ENCODE results near the gene POM121L12. TPM values are rescaled to one million over a fixed set of nuclear protein-coding genes. Genes with fewer than 3 reads are reported as not detected.

POM121L12 gene
- total RNA-seq (2014; rRNA removed; shearing (Covaris generic); ENCODE audit: low replicate concordance): not detected in 2 replicates

DNA sequence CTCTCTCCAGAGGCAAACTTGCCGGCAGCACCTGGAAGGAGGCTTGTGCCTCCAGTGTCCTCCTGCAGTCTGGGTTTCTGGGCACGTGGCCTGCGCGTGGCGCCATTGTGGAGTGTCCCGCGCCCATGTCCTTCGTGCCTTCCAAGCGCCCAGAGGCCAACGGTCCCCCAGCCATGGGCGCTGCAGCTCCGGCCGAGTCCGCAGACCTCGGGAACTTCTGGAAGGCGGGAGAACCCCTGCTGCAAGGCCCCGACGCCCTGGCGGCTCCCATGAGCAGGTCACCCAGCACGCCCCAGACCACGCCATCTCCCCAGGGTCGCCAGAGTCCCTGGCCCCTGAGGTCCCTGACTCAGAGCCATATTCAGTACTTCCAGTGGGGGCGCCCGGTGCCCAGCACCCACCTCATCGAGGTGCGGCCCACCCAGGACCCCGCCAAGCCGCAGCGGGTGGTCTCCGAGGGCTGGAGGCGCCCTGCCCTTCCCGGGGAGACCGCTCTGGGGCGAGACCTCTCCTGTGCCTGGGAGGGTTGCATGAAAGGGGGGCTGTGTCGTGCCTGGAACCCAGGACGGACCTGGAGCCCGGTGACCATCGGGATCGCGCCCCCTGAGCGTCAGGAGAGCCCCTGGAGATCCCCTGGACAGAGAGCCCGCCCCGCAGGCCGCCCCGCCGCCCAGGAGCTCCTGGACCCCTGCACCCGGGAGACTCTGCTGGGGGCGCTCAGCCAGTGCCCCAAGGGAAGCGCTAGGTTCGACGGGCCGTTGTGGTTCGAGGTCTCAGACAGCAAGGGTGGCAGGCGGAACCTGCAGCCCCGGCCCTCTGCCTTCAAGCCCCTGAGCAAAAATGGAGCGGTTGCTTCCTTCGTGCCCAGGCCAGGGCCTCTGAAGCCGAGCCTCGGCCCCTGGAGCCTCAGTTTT is at the start of gene POM121L12:
POM121L12 (plus strand) TSS at position 135 of the 914 bp plus-strand sequence; CDS start at position 174, 39 bp downstream.
- in situ Hi-C loops (cut with HindIII; ENCODE audit: low pct_unique_long_range_greater_than_20kb, low sequenced_read_pairs): no loop called here

DNA sequence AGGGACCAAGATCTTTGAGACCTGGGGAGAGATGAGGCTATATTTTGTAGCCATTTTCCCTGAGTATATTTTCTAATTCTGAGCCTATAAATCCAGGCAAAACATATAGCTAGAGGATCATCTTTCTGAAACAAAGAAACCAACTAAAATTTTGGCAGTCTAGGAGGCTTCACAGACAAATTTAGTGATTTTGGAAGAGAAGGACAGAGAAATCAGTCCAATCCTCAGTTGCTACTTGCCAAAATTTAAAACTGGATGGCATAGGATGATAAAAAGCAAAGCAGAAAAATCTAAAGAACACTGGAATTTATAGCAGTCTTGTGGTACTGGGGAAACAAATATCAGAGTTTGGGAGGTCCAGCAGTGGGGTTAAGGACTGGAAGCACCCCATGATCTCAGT is 43.4 kb upstream of the POM121L12 start:
- in situ Hi-C loops (cut with HindIII; ENCODE audit: low pct_unique_long_range_greater_than_20kb, low sequenced_read_pairs): no loop called here

More for the DNA sequence above, at the start of gene POM121L12:
- DNase-seq (ENCODE audit: low read depth): no peak

DNA sequence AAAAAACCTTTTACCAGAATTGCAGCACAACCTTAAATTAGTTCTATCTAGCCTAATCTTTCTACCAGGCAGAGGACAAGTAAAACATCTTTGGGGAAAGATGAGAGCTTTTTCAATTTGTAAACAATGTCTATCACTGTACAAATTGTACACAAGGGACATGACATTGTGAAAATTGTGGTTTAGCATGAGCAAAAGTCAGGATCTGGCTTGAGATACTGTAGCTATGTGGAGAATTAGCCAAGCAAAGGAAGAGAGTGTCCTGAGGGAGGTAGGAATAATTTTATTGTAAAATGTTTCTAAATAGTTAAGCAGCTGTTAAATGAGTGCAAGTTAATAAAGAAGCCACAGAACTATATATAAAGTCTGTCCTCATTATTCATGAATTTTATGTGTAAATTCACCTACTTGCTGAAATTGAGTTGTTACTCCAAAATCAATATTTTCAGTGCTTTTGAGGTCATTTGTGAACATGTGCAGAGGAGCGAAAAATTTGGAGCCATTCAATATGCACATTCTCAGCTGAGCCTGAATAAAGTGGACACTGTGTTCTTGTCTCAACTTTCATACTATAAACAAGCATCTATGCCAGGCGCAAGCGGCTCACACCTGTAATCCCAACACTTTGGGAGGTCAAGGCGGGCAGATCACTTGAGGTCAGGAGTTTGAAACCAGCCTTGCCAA is 42.8 kb upstream of the POM121L12 start:
- DNase-seq (ENCODE audit: low read depth): no peak
- in situ Hi-C loops (cut with HindIII; ENCODE audit: low pct_unique_long_range_greater_than_20kb, low sequenced_read_pairs): no loop called here

More for the DNA sequence above, 43.4 kb upstream of the POM121L12 start:
- DNase-seq (ENCODE audit: low read depth): no peak

DNA sequence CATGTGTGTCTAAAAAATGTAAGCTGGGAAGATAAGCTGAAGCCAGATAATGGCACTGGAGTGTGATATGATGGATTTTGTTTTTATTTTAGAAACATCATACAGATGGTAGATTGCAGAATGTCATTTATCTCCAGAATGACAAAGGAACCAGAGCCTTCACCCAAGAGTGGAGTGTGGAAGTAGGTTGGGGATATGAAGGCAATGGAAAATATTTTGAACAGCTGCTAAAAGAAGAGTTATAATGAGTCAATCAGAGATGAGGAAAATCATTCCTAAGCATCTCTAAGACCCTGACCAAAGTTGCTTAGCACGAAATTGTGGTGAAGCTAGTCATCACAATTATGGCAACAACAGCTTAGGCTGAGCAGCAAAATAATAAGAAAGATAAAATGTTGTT is 39.8 kb upstream of the POM121L12 start:
- DNase-seq (ENCODE audit: low read depth): no peak
- in situ Hi-C loops (cut with HindIII; ENCODE audit: low pct_unique_long_range_greater_than_20kb, low sequenced_read_pairs): no loop called here

DNA sequence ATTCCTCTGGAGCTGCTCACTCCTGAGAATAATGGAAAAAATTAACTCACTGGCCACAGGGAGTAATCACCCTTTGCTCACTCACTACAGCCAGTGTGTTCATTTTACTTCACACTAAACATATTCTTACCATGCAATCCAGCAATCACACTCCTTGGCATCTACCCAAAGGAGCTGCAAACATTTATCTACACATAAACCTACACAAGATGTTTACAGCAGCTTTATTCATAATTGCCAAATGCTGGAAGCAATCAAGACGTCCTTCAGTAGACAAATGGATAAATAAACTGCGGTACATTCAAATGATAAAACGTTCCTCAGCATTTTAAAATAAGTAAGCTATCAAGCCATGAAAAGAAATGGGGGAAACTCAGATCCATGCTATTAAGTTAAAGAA is 34.2 kb upstream of the POM121L12 start:
- no peak for DNase-seq (ENCODE audit: low read depth)
- in situ Hi-C loops (cut with HindIII; ENCODE audit: low pct_unique_long_range_greater_than_20kb, low sequenced_read_pairs): no loop called here

DNA sequence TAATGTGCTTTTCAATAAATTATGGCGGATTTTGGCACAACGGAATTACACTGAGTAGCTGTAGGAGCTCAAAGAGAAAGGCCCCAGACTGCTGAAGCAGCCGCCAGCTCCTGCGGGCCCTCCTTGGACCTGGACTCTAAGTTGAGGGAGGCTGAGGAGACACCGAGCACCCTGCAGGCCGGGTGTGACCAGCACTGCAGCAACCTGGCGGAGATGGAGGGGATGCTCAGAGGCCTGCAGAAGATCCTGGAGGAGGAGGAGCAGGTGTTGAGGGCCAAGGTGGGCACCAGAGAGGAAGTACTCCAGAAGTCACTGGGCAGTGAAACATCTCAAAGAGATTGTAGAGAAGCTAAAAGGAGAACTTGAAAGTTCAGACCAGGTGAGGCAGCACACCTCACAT is 33.0 kb upstream of the POM121L12 start:
- in situ Hi-C loops (cut with HindIII; ENCODE audit: low pct_unique_long_range_greater_than_20kb, low sequenced_read_pairs): no loop called here
- no peak for DNase-seq (ENCODE audit: low read depth)

DNA sequence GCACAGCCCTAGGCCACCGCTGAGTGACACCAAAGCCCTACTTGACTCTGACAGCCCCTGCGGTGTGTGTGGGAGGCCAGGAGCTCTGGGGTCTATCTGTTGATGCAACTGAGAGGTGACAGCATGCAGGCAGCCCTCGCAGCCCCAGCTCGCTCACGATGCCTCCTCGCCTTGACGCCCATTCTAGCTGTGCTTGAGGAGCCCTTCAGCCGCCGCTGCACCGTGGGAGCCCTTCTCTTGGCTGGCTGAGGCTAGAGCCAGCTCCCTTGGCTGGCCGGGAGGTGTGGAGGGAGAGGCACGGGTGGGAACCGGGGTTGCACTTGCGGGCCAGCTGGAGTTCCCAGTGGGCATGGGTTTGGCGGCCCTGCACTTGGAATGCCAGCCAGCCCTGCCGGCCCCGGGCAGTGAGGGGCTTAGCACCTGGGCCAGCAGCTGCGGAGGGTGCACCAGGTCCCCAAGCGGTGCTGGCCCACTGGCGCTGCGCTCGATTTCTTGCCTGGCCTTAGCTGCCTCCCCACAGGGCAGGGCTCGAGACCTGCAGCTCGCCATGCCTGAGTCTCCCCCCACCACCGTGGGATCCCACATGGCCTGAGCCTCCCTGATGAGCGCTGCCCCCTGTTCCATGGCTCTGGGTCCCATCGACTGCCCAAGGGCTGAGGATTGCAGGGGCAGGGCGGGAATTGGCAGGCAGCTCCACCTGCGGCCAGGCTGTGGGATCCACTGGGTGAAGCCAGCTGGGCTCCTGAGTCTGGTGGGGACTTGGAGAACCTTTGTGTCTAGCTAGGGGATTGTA is 31.6 kb upstream of the POM121L12 start:
- DNase-seq (ENCODE audit: low read depth): no peak
- in situ Hi-C loops (cut with HindIII; ENCODE audit: low pct_unique_long_range_greater_than_20kb, low sequenced_read_pairs): no loop called here

DNA sequence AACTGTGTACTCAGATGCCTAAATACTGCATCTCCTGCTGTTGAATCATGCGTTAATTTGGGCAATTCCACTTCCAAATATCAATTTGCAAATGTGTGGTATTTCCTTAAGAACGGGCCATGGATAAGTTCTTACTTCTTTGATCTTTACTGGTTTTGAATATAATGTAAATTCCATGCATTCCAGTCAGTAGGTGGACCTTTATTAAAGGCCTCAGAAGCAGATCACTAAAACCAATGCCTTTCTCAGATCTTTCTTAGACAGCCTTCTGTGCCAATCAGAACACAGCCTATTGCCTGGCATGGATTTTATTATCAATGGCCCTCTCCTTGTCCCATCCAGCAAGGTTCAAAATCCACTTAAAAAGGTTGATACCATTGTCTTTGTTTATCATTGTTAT is 21.5 kb upstream of the POM121L12 start:
- DNase-seq (ENCODE audit: low read depth): no peak
- in situ Hi-C loops (cut with HindIII; ENCODE audit: low pct_unique_long_range_greater_than_20kb, low sequenced_read_pairs): no loop called here

DNA sequence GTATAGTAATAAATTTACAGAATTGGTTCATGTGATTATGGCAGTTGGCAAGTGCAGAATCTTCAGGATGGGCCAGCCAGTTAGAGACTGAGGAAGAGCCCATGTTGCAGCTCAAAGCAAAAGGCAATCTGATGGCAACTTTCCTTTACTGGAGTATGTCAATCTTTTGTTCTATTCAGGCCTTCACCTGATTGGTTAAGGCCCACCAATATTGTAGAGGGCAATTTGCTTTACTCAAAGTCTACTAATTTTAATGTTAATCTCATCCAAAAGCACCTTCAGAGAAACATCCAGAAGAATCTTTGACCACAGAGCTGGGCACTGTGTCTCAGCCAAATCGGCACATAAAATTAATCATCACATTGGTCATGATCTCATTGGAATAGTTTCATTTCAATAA is 20.0 kb upstream of the POM121L12 start:
- in situ Hi-C loops (cut with HindIII; ENCODE audit: low pct_unique_long_range_greater_than_20kb, low sequenced_read_pairs): no loop called here
- DNase-seq (ENCODE audit: low read depth): no peak

DNA sequence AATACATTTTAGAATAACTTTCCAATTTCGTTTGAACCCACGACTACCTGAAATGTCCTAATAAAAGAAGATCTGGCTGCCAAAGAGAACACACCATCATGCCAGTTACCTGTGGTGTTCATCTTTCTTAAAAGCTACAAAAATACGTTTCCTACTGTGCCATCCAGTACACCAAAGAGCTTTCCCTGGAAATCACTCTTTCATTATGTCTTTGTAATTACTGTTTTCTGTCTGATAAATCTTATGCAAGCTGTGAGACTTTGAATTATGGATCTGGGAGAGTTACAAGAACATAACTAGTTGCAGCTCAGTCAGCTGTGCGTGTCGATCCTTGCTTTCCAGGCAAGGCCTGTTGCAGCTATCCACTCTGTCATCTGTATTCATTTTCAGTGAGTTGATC is 12.5 kb upstream of the POM121L12 start:
- in situ Hi-C loops (cut with HindIII; ENCODE audit: low pct_unique_long_range_greater_than_20kb, low sequenced_read_pairs): no loop called here
- no peak for DNase-seq (ENCODE audit: low read depth)

DNA sequence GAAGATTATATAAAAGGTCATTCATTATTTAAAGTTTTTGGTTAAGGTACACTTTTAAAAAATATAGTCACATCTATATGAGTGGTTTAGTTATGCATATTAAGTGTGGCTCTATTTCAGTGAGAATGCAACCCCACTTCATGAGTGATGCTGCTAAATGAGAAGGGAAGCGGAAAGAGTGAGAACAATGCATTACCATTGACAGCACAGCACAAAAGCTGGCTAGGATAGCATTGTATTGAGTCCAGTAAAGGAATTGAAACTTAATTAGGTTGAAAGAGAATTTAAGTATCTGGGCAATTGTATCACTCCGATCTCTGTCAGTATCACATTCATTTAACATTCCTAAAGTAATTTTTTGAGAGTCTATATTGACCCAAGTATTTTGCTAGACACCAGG is 13.2 kb downstream of the POM121L12 start:
- in situ Hi-C loops (cut with HindIII; ENCODE audit: low pct_unique_long_range_greater_than_20kb, low sequenced_read_pairs): no loop called here
- DNase-seq (ENCODE audit: low read depth): no peak

DNA sequence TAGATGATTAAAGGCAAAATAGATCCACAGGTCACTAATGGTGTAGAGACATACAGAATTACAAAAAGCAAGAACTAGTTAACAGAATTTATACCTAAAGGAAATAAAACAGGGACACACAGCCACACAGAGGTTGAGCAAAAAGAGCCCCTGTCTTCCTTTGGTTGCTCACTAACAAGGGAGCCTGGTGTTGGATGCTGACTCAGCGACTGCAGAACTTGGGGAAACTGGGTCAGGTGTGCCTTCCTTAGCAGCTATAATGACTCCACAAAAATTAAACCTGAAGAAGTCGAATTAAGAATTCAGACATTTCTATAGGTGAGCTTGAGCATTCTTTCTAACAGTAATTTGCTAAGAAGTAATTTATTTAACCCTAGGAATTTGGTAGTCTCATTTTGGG is 15.0 kb downstream of the POM121L12 start:
- DNase-seq (ENCODE audit: low read depth): no peak
- in situ Hi-C loops (cut with HindIII; ENCODE audit: low pct_unique_long_range_greater_than_20kb, low sequenced_read_pairs): no loop called here

DNA sequence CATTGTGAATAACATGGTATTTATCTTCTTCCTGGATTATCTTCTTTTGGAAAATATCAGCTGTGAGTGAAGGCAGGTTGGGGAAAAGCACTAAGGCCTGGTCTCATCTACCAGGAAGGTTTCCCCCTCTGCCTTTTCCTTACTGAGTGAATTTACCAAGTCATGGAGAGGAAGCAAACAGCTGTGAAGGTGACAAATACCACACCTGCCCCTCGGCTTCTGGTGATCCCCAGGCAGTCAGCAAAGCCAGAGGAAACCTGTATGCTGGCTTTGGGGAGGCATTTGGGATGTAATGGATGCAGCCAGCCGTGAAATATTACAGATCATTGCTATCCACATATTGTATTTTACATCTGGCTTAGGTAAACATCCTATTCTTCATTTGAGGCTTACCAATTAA is 24.2 kb downstream of the POM121L12 start:
- DNase-seq (ENCODE audit: low read depth): no peak
- in situ Hi-C loops (cut with HindIII; ENCODE audit: low pct_unique_long_range_greater_than_20kb, low sequenced_read_pairs): no loop called here

DNA sequence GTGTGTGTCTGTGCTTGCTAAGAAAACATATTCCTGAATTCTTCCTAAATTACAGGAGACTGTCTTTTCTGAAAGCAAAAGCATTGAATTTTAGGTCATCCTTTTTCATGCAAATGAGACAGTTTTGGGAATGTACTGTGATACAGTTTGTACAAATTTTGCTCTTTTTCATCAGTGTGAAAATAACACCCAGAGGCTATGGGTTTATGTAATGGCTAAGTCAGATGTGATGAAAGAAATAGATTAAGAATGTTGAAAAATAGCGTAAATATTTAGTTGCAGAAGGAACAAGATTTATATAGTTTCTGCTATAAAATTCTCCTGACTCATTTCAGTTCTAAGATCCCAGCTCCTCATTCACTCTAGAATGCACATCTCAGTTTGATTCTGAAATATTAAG is 24.6 kb downstream of the POM121L12 start:
- in situ Hi-C loops (cut with HindIII; ENCODE audit: low pct_unique_long_range_greater_than_20kb, low sequenced_read_pairs): no loop called here
- no peak for DNase-seq (ENCODE audit: low read depth)

DNA sequence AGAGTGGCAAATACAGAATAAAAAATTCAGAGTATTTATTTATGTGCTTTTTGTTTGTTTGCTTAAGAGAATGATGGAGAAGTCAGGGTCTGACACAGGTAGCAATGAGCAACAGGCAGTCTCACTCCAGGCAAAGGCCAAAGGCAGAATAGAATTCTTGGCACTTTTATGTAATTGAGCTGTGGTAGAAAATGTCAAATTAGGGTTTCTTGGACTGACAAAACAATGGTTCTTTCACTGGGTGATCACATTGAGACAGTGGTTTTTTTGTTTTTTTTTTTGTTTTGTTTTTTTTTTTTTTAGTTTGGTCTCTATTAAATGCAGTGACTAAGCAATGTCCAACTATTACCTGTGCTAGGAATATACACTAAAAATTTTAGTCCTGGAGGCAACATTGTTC is 27.4 kb downstream of the POM121L12 start:
- no peak for DNase-seq (ENCODE audit: low read depth)
- in situ Hi-C loops (cut with HindIII; ENCODE audit: low pct_unique_long_range_greater_than_20kb, low sequenced_read_pairs): no loop called here

DNA sequence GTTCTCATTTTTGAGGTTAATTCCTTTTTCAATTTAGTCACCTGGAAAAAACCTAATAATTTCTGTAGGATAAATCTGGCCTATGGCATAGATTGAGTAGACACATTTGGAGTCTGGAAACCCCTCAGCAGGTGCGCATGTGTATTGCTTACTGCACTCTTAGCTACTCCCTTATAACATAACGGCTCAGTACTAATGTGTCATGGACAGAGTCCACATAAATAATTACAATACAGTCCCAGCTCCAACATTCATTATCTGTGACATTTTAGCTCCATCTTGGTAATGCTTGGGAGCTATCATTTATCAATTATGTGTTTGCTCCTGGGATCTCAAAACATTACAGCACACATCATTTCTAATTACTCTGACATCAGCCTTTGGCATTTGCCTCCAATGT is 33.2 kb downstream of the POM121L12 start:
- in situ Hi-C loops (cut with HindIII; ENCODE audit: low pct_unique_long_range_greater_than_20kb, low sequenced_read_pairs): no loop called here

DNA sequence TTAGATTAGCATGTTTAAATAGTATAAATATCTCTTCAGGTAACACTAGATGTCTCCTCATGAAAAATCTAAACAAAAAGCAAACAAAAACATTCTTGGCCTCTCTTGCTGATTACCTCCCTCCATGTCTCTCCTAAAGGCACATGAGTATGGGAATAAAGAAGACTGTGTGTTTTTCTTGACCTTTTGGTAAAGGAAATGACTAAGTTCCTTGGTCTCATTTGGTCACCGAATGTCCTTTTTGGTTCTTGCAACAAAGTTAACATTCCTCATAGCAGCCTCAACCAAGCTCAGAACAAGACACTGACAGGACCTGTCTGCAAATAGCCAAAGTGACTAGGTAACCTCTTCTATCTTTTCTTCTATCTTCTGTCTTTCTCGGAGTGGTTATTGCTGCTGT is 35.5 kb downstream of the POM121L12 start:
- in situ Hi-C loops (cut with HindIII; ENCODE audit: low pct_unique_long_range_greater_than_20kb, low sequenced_read_pairs): no loop called here
- DNase-seq (ENCODE audit: low read depth): no peak

More for the DNA sequence above, 33.2 kb downstream of the POM121L12 start:
- no peak for DNase-seq (ENCODE audit: low read depth)
